Measurements from ENCODE around the gene CDC42BPB. TPM values are rescaled to one million over a fixed set of nuclear protein-coding genes. Genes with fewer than 3 reads are reported as not detected.

CDC42BPB gene
- total and polyA plus RNA-seq, 5 donors from 2014 or later: 0.08 to 19.2 (median 0.41) TPM

- Mint-ChIP-seq H3K36me3 (no peaks in the 10 kb centered on the region), H3K4me1 (peaks cover 0 to 20% (median 5%) of the 10 kb centered on the region in 4 donors), H3K4me3 (peak overlapping the region in 3 of 4 donors; percentile 10 to 48 (median 24)), H3K27ac (peak overlapping the region in 1 of 3 donors; percentile 43), H3K9me3 (peaks cover 0 to 1% (median 0%) of the 10 kb centered on the region in 7 donors), H3K27me3 (peaks cover 46% of the 10 kb centered on the region)
- ATAC-seq (ENCODE audit: low read depth in 2 of 2): no peak
- H3K9me3 ChIP-seq (ENCODE audit: control insufficient read depth in 2 of 2, low read length in 2 of 2): no peaks in the 10 kb centered on the region
- H3K27me3 ChIP-seq (ENCODE audit: control insufficient read depth, insufficient read depth, low read length): peaks cover 4% of the 10 kb centered on the region
- H3K4me1 ChIP-seq (ENCODE audit: control insufficient read depth, insufficient read depth, low read length, poor library complexity, severe bottlenecking): peaks cover 32% of the 10 kb centered on the region
- no peak overlapping the region for H3K27ac ChIP-seq (ENCODE audit: insufficient read depth, low read length, poor library complexity, severe bottlenecking)
- no peaks in the 10 kb centered on the region for H3K36me3 ChIP-seq (ENCODE audit: control insufficient read depth, insufficient read depth, low read length)
- no peak for DNase-seq
- H3K4me3 ChIP-seq (ENCODE audit: low read depth, low read length): no peak overlapping the region
These were observed 133.3 kb downstream of the CDC42BPB start for GRCh38 chr14:102923925-102924486.

- no peaks in the 10 kb centered on the region for H3K9me3 ChIP-seq (ENCODE audit: control insufficient read depth in 2 of 2, low read length in 2 of 2)
- Mint-ChIP-seq H3K4me1 (peaks cover 0 to 16% (median 5%) of the 10 kb centered on the region in 4 donors), H3K9me3 (no peaks in the 10 kb centered on the region), H3K4me3 (peak overlapping the region; percentile 19 to 71 (median 55)), H3K36me3 (no peaks in the 10 kb centered on the region), H3K27ac (no peak overlapping the region), H3K27me3 (peaks cover 44% of the 10 kb centered on the region)
- no peak for ATAC-seq (ENCODE audit: low read depth in 2 of 2)
- no peak overlapping the region for H3K27ac ChIP-seq (ENCODE audit: insufficient read depth, low read length, poor library complexity, severe bottlenecking)
- peaks cover 26% of the 10 kb centered on the region for H3K4me1 ChIP-seq (ENCODE audit: control insufficient read depth, insufficient read depth, low read length, poor library complexity, severe bottlenecking)
- H3K4me3 ChIP-seq (ENCODE audit: low read depth, low read length): no peak overlapping the region
- H3K36me3 ChIP-seq (ENCODE audit: control insufficient read depth, insufficient read depth, low read length): no peaks in the 10 kb centered on the region
- peaks cover 4% of the 10 kb centered on the region for H3K27me3 ChIP-seq (ENCODE audit: control insufficient read depth, insufficient read depth, low read length)
- no peak for DNase-seq
These were observed 134.0 kb downstream of the CDC42BPB start for GRCh38 chr14:102923201-102923924.

GRCh38 chr14:102922490-102923200, 134.7 kb downstream of the CDC42BPB start, which contains the start of gene AMN:
AMN (plus strand) TSS chr14:102922663; CDS start chr14:102922689, 26 bp downstream.
- DNase-seq (peak in 1 of 3 donors; percentile 30), ATAC-seq (ENCODE audit: low read depth in 2 of 2) (peak in 1 of 2 donors; percentile 24)
- Mint-ChIP-seq H3K4me3 (peak within 1 kb of the TSS; percentile 19 to 71 (median 55)), H3K4me1 (peaks cover 0 to 16% (median 5%) of the 10 kb centered on the region in 4 donors), H3K27ac (no peak within 1 kb of the TSS), H3K36me3 (no peaks in the 10 kb centered on the region), H3K27me3 (peaks cover 38% of the 10 kb centered on the region), H3K9me3 (no peaks in the 10 kb centered on the region)
- Histone ChIP-seq H3K27me3 (ENCODE audit: control insufficient read depth, insufficient read depth, low read length) (peaks cover 4% of the 10 kb centered on the region), H3K27ac (ENCODE audit: insufficient read depth, low read length, poor library complexity, severe bottlenecking) (no peak within 1 kb of the TSS), H3K4me3 (ENCODE audit: low read depth, low read length) (no peak within 1 kb of the TSS), H3K36me3 (ENCODE audit: control insufficient read depth, insufficient read depth, low read length) (no peaks in the 10 kb centered on the region), H3K9me3 (ENCODE audit: control insufficient read depth in 2 of 2, low read length in 2 of 2) (no peaks in the 10 kb centered on the region), H3K4me1 (ENCODE audit: control insufficient read depth, insufficient read depth, low read length, poor library complexity, severe bottlenecking) (peaks cover 20% of the 10 kb centered on the region)

- H3K36me3 ChIP-seq (ENCODE audit: control insufficient read depth, insufficient read depth, low read length): no peaks in the 10 kb centered on the region
- no peak for DNase-seq
- H3K27ac Mint-ChIP-seq: no peak overlapping the region
These were observed 136.4 kb downstream of the CDC42BPB start for GRCh38 chr14:102920998-102921304.

GRCh38 chr14:102920273-102920997, 136.9 kb downstream of the CDC42BPB start:
- Histone ChIP-seq H3K4me1 (ENCODE audit: control insufficient read depth, insufficient read depth, low read length, poor library complexity, severe bottlenecking) (peaks cover 20% of the 10 kb centered on the region), H3K4me3 (ENCODE audit: low read depth, low read length) (no peak overlapping the region), H3K36me3 (ENCODE audit: control insufficient read depth, insufficient read depth, low read length) (no peaks in the 10 kb centered on the region), H3K27ac (ENCODE audit: insufficient read depth, low read length, poor library complexity, severe bottlenecking) (no peak overlapping the region), H3K27me3 (ENCODE audit: control insufficient read depth, insufficient read depth, low read length) (peaks cover 4% of the 10 kb centered on the region), H3K9me3 (ENCODE audit: control insufficient read depth in 2 of 2, low read length in 2 of 2) (no peaks in the 10 kb centered on the region)
- H3K4me3 Mint-ChIP-seq: no peak overlapping the region
- ATAC-seq (ENCODE audit: low read depth in 2 of 2) (no peak), DNase-seq (no peak)
- H3K4me1 Mint-ChIP-seq: peaks cover 0 to 13% (median 3%) of the 10 kb centered on the region in 4 donors
- no peaks in the 10 kb centered on the region for H3K9me3 Mint-ChIP-seq
- H3K27me3 Mint-ChIP-seq: peaks cover 18% of the 10 kb centered on the region
- H3K36me3 Mint-ChIP-seq: no peaks in the 10 kb centered on the region
- no peak overlapping the region for H3K27ac Mint-ChIP-seq

More at GRCh38 chr14:102920998-102921304, 136.4 kb downstream of the CDC42BPB start:
- no peak for ATAC-seq (ENCODE audit: low read depth in 2 of 2)
- Mint-ChIP-seq H3K4me1 (peaks cover 0 to 14% (median 4%) of the 10 kb centered on the region in 4 donors), H3K9me3 (no peaks in the 10 kb centered on the region), H3K4me3 (no peak overlapping the region), H3K27me3 (peaks cover 23% of the 10 kb centered on the region), H3K36me3 (no peaks in the 10 kb centered on the region)
- peaks cover 4% of the 10 kb centered on the region for H3K27me3 ChIP-seq (ENCODE audit: control insufficient read depth, insufficient read depth, low read length)
- no peak overlapping the region for H3K27ac ChIP-seq (ENCODE audit: insufficient read depth, low read length, poor library complexity, severe bottlenecking)
- H3K9me3 ChIP-seq (ENCODE audit: control insufficient read depth in 2 of 2, low read length in 2 of 2): no peaks in the 10 kb centered on the region
- H3K4me1 ChIP-seq (ENCODE audit: control insufficient read depth, insufficient read depth, low read length, poor library complexity, severe bottlenecking): peaks cover 20% of the 10 kb centered on the region
- H3K4me3 ChIP-seq (ENCODE audit: low read depth, low read length): no peak overlapping the region

- ATAC-seq (ENCODE audit: low read depth in 2 of 2): no peak
- H3K4me3 ChIP-seq (ENCODE audit: low read depth, low read length): no peak overlapping the region
- DNase-seq: no peak
- Mint-ChIP-seq H3K36me3 (no peaks in the 10 kb centered on the region), H3K9me3 (no peaks in the 10 kb centered on the region), H3K4me1 (peaks cover 0 to 6% (median 3%) of the 10 kb centered on the region in 4 donors), H3K27me3 (peaks cover 5% of the 10 kb centered on the region), H3K4me3 (no peak overlapping the region), H3K27ac (no peak overlapping the region)
- peaks cover 7% of the 10 kb centered on the region for H3K4me1 ChIP-seq (ENCODE audit: control insufficient read depth, insufficient read depth, low read length, poor library complexity, severe bottlenecking)
- no peaks in the 10 kb centered on the region for H3K9me3 ChIP-seq (ENCODE audit: control insufficient read depth in 2 of 2, low read length in 2 of 2)
- H3K36me3 ChIP-seq (ENCODE audit: control insufficient read depth, insufficient read depth, low read length): no peaks in the 10 kb centered on the region
- no peak overlapping the region for H3K27ac ChIP-seq (ENCODE audit: insufficient read depth, low read length, poor library complexity, severe bottlenecking)
- no peaks in the 10 kb centered on the region for H3K27me3 ChIP-seq (ENCODE audit: control insufficient read depth, insufficient read depth, low read length)
These were observed 138.9 kb downstream of the CDC42BPB start for GRCh38 chr14:102918438-102918837.

GRCh38 chr14:102917469-102918211, 139.7 kb downstream of the CDC42BPB start:
- peaks cover under 1% of the 10 kb centered on the region for H3K36me3 ChIP-seq (ENCODE audit: control insufficient read depth, insufficient read depth, low read length)

More at GRCh38 chr14:102917469-102918211, 139.7 kb downstream of the CDC42BPB start:
- DNase-seq: peak; percentile 29 to 64 (median 52)
- Mint-ChIP-seq H3K36me3 (no peaks in the 10 kb centered on the region), H3K9me3 (no peaks in the 10 kb centered on the region), H3K4me1 (peaks cover 0 to 2% (median 0%) of the 10 kb centered on the region in 4 donors), H3K4me3 (no peak overlapping the region), H3K27ac (peak overlapping the region in 1 of 3 donors; percentile 29), H3K27me3 (no peaks in the 10 kb centered on the region)
- Histone ChIP-seq H3K27me3 (ENCODE audit: control insufficient read depth, insufficient read depth, low read length) (no peaks in the 10 kb centered on the region), H3K4me1 (ENCODE audit: control insufficient read depth, insufficient read depth, low read length, poor library complexity, severe bottlenecking) (no peaks in the 10 kb centered on the region), H3K27ac (ENCODE audit: insufficient read depth, low read length, poor library complexity, severe bottlenecking) (no peak overlapping the region), H3K9me3 (ENCODE audit: control insufficient read depth in 2 of 2, low read length in 2 of 2) (no peaks in the 10 kb centered on the region), H3K4me3 (ENCODE audit: low read depth, low read length) (no peak overlapping the region)
- ATAC-seq (ENCODE audit: low read depth in 2 of 2): peak in 1 of 2 donors; percentile 40

All from CD4-positive, CD25-positive, alpha-beta regulatory T cell (primary cell).